GM19324 (cell line): ENCODE measurements around the gene MSH2.
A peak's percentile ranks its signal among the peaks of the same experiment; 100 is the strongest.

ENCODE experiments used
- ATAC-seq: cut with Tn5 transposase; IDR thresholded peaks from one replicate; pipeline ENCODE4 v1.9.1; 2021; ENCODE audit warnings: mild to moderate bottlenecking, moderate library complexity; ENCODE audit not compliant: unreplicated experiment, low FRiP score

MSH2 gene

DNA sequence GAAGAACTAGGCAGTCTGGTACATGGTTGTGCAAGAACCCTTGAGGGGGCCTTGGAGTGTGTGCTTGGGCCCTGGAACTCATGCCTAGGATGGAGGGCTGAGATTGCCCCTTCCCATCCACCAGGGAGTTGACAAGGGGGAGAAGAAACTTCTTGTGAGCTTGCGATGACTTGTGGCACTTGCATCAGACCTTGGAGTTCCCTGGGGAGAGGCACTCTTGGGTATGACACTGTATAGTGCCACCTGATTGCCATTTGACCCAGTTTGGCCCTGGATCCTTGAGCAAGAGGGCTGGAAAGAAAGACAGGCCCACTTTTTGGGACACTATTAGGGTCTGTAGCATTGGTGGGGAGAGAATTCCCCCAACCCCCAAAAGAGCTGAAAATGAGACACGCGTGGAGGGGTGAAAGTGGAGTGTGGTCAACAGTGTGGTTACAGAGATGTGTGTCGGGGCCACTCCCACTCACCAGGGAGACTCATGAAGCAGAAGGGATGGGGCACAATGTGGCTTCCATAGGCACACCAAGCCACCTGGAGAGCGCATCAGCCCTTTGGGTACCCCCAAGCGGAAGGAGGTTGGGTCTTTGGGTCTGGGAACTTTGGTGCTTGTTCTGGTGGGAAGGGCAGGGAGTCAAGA, 101.3 kb downstream of the MSH2 start:
- no peak for ATAC-seq

GRCh38 chr2:47506024-47506423, 103.1 kb downstream of the MSH2 start:
- no peak for ATAC-seq

DNA sequence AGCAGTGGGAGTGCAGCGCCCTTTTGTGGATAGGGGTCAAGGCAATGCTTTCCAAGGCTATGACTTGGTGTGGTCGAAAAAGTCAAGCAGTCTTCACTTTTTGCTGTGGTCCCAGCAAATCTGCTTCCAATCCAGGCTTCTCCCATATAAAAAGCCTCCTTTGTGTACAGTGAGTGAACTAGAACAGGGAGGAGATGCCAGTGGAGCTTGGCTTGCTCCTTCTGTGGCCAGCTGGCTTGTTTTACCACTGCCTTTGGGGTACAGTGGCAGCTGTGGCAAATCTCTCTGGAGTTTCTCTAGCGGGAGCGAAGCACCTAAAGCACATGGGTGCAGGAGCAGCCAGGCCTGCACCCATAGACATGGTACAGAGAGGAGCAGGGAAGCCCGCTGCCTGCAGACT, 103.5 kb downstream of the MSH2 start:
- no peak for ATAC-seq

DNA sequence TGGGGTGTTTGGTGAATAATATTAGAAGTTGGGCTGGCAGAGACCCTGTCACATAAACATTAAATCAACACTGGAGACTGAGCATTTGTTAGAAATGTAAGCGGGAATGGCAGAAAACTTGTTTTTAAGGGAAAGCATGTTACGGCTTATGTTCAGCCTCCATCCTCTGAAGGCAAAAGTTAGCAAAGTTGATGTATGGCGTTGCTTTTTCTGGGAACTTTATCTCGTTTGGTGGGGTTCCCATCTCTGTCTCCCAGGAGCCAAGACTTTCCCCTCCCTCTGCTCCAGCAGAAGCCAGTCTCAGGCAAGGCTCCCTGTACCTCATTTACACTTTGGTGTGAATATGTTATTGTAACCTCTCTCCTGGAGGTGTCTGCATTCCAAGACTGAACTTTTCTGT, 105.1 kb downstream of the MSH2 start:
- no peak for ATAC-seq

GRCh38 chr2:47508641-47509040, 105.7 kb downstream of the MSH2 start:
- no peak for ATAC-seq

DNA sequence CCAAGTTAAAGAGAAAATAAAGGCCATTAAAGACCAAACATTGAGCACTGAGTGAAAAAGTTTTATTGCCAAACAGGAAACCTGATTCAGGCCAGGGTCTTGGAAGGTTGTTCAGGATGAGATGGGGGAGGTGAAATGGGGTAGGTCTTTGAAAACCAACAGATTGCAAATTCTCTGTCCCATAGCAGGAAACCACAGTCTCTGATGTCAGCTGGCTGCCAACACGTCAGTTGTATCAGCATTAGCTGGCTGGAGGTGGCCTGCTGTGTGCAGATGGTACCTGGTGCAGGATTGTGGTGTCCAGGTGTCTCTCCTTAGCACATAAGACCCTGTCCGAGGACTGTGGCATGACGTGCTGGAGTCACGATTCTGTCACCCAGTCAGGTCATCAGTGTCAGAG, 106.3 kb downstream of the MSH2 start:
- no peak for ATAC-seq

- ATAC-seq: no peak
These were observed 106.9 kb downstream of the MSH2 start for GRCh38 chr2:47509821-47510385.

DNA sequence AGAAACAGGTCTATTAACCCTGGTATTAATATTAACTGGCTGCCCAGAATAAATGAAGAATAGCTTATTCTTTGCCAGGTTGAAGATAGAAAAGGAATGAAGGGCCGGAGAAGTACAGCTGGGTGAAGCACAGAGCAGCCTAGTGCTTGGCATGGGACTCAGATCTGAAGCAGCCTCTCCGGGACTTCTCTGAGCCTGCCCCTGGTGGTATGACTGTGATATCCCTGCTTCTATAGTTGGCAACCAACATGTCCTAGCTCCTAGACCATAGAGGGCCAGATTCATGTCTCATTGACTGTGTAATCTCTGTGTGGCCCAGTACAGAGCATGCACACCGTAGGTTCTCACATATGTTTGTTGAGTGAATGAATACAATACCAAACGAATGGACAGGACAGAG, 107.8 kb downstream of the MSH2 start:
- ATAC-seq: no peak

DNA sequence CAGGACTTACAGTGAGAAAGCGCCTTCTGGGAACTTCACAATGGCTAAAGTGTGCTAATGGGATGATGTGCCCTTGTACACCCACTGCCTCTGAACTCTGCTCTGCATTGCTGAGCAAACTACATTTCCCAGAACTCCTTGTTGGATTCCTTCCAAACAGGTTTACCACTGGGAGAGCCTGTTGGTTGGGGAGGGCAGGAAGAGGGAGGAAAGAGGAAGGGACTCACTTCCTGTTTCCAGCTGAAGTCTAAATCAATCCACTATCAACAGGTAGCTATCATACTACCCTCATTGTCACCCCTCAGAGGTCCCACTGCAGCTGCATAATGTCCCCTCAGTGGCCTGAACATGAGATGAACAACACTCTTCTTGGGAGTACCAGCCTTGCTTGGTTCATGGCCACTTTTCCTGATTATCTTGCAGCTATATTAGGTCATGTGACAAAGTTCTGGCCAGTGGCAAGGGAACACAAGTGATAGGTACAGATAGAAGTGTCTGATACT, 109.7 kb downstream of the MSH2 start:
- ATAC-seq: no peak

DNA sequence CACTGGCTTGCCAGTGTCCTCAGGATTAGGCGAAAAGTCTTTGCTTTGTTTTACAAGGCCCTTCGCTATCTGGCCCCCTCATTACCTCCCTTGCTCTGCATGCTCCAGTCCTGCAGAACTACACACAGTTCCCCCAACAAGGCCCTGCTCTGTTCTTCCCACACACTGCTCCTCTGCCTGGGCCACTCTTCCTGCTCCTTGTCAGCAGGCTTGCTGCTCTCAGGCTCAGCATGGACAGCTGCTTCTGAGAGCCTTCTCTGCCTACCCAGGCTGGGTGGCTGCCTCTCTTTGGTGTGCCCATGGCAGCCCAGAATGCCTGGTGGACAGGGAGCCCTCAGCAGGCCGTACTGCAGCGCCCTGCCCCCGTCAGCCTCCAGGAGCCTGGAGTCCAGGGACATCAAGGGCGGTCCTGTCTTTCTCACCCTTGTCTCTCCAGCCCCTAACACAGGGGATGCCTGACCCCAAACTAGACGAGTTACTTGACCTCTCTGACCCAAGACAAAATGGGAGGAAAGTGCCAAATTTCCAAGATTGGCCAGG, 111.1 kb downstream of the MSH2 start:
- ATAC-seq: no peak

- no peak for ATAC-seq
These were observed 113.6 kb downstream of the MSH2 start for GRCh38 chr2:47516360-47517104.

- no peak for ATAC-seq
These were observed 115.7 kb downstream of the MSH2 start for GRCh38 chr2:47518497-47519146.

- ATAC-seq: no peak
These were observed 116.2 kb downstream of the MSH2 start for GRCh38 chr2:47519147-47519537.

GRCh38 chr2:47519604-47520301, 116.8 kb downstream of the MSH2 start:
- ATAC-seq: no peak

DNA sequence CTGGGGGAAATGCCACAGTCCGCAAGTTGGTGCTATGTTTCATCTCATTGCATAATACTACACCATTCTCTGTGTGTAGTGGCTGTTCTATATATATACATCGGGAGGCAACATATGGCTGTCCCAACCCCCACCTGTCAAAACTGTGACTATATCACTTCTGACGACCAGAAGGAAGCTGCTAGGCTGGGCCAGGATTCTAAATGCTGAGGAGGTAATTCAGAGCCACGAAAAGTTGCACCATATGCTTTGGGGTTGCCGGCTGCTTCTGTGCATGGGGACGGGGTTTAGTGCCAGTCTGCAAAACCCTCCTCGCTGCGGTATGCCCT, 117.3 kb downstream of the MSH2 start:
- no peak for ATAC-seq

GRCh38 chr2:47520825-47521665, 118.1 kb downstream of the MSH2 start:
- peak; percentile 79 for ATAC-seq

DNA sequence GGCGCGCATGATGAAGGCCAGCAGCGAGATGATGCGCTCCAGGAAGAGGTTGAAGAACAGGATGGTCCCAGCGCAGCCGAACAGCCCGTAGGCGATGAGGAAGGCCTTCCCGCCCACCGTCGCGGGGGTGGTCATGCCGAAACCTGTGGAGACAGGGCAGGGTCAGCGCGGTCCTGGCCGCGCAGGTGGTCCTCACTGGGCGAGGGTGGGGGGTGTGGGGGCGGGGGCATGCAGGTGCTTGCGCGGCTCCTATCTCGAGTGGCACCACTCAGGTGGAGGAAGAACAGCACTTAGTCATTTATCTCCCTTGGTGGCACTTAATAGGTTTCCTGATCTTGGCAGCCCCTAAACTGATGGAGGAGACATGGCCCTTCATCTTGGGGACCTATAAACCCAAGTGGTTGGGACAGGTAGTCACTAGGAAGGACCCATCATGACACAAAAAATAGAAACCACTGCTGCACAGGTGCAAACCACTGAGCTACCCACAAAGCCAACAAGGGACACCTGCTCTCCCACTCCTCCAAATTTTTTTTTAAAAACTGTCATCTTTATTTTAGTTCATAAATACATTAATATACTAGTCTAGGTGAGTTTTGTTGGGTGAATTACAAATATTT, 118.8 kb downstream of the MSH2 start:
- ATAC-seq: no peak

GRCh38 chr2:47525167-47525566, 122.2 kb downstream of the MSH2 start:
- ATAC-seq: no peak

DNA sequence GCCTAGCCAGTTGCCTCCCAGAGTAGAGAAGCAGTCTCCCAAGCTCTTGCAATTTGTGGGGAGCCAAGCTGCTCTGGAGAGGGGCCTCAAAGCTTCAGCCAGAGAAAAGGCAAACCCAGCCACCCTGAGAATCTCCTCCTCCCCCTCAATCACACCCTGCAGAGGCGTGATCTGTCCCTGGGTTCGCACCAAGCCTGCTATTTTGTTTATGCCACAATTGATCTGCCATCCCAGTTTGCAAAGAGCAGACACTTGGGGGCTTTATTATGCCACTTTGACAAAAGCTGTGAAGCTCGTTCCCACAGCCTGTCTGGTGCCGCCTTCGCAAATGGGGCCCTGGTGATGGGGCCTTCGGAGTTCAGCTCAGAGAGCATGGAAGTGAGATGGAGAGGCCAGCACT, 125.5 kb downstream of the MSH2 start:
- no peak for ATAC-seq
